K562 (cell line): ENCODE results near the gene MERTK. TPM values are rescaled to one million over a fixed set of nuclear protein-coding genes. Genes with fewer than 3 reads are reported as not detected.

ENCODE experiments used
- ATAC-seq: fragments of 200-7000 bp; cut with Tn5 transposase; 3 replicates; pipeline ENCODE4 v1.9.1; 2020; ENCODE audit warnings: moderate library complexity
- BruUV-seq: library from RNA; stranded (reverse); fragments of 400-500 nt; replicated peaks from 2 replicates; lab custom pipeline; 2021; lab: Mats Ljungman, UMichigan
- CTCF ChIA-PET: fragments of 300-600 bp; formaldehyde crosslinking; extraction: SDS; loops from one replicate; lab custom pipeline; 2021; ENCODE audit warnings: low intra/inter-chr PET ratio; lab: Yijun Ruan, JAX
- POLR2A ChIA-PET: fragments of 300-600, 350-650 bp; sonication (Branson Sonifier 250); formaldehyde crosslinking; extraction: SDS; loops from one replicate; lab custom pipeline; 2021; ENCODE audit warnings: antibody characterized with exemption, inconsistent platforms; lab: Yijun Ruan, JAX
- DNase-seq, 4 experiments: peaks; one replicate each; pipeline versions ENCODE4 v3.0.0 to v3.0.0-alpha.2; 2011 to 2018; ENCODE audit warnings: low spot score in 3 of 4, mixed read lengths in 3 of 4; ENCODE audit errors: extremely low read depth in 1 of 4
- FAIRE-seq: peaks from 2 replicates; lab custom pipeline; 2011; peaks lifted over from hg19 to GRCh38; lab: Jason Lieb, UNC
- H2AFZ ChIP-seq: 2 replicates; pipeline ENCODE4 v1.6.0; 2011; ENCODE audit warnings: low read depth, low read length, control low read depth, inconsistent platforms
- H3K27ac ChIP-seq: fragments of 200-600 bp; 3 replicates; pipeline ENCODE4 v1.8.0; 2011; ENCODE audit warnings: low read depth, mild to moderate bottlenecking, control low read depth, inconsistent platforms, low read length, moderate library complexity, mixed read lengths; ENCODE audit errors: extremely low read depth
- H3K27me3 ChIP-seq, 2 experiments: fragments of 300-600 bp in 1 of 2; 2 replicates in 1 of 2; 3 replicates in 1 of 2; pipeline versions ENCODE4 v1.6.0 to v1.8.0; 2011; ENCODE audit warnings: inconsistent platforms in 2 of 2, low read length in 2 of 2, mild to moderate bottlenecking in 1 of 2, mixed read lengths in 1 of 2, moderate library complexity in 1 of 2; ENCODE audit not compliant: control insufficient read depth in 2 of 2, insufficient read depth in 2 of 2
- H3K36me3 ChIP-seq: fragments of 300-600 bp; 3 replicates; pipeline ENCODE4 v1.8.0; 2011; ENCODE audit warnings: mild to moderate bottlenecking, low read length, inconsistent platforms; ENCODE audit not compliant: control insufficient read depth, insufficient read depth
- H3K4me1 ChIP-seq, 2 experiments: fragments of 200-600 bp in 1 of 2; replicated peaks in 1 of 2; 2 replicates in 1 of 2; 3 replicates in 1 of 2; pipeline versions ENCODE4 v1.5.1 to v1.8.0; 2011; ENCODE audit warnings: inconsistent platforms in 2 of 2, low read length in 2 of 2, mild to moderate bottlenecking in 1 of 2, mixed read lengths in 1 of 2, moderate library complexity in 1 of 2; ENCODE audit not compliant: control insufficient read depth in 2 of 2, insufficient read depth in 2 of 2
- H3K4me2 ChIP-seq: 2 replicates; pipeline ENCODE4 v1.6.1; 2011; ENCODE audit warnings: low read length, control low read depth, inconsistent platforms, mixed read lengths; ENCODE audit not compliant: insufficient read depth
- H3K4me3 ChIP-seq: fragments of 200-600 bp; sonication (generic), shearing (Covaris generic); 2 replicates; pipeline ENCODE4 v1.5.1; 2016; ENCODE audit warnings: control low read depth, inconsistent platforms
- H3K79me2 ChIP-seq: fragments of 200-600 bp; 3 replicates; pipeline ENCODE4 v1.8.0; 2011; ENCODE audit warnings: low read length, inconsistent platforms; ENCODE audit not compliant: control insufficient read depth, insufficient read depth
- H3K9ac ChIP-seq, 2 experiments: 2 replicates each; pipeline versions ENCODE4 v1.6.0 to v1.6.1; 2011; ENCODE audit warnings: low read depth in 2 of 2, low read length in 2 of 2, control low read depth in 1 of 2, inconsistent platforms in 1 of 2, mild to moderate bottlenecking in 1 of 2, mixed read lengths in 1 of 2; ENCODE audit not compliant: insufficient read depth in 1 of 2
- H3K9me1 ChIP-seq: one replicate; pipeline ENCODE4 v1.6.0; 2011; ENCODE audit warnings: inconsistent platforms, mild to moderate bottlenecking, low read length, moderate library complexity; ENCODE audit not compliant: control insufficient read depth, insufficient read depth
- H3K9me3 ChIP-seq: replicated peaks from 2 replicates; pipeline ENCODE4 v1.5.1; 2011; ENCODE audit warnings: low read depth, low read length, inconsistent platforms; ENCODE audit not compliant: control insufficient read depth, insufficient read depth
- H4K20me1 ChIP-seq: replicated peaks from 2 replicates; pipeline ENCODE4 v1.6.1; 2011; ENCODE audit warnings: low read length, inconsistent platforms, mixed read lengths; ENCODE audit not compliant: control insufficient read depth, insufficient read depth
- ELF4 ChIP-seq: fragments of 450-650 bp; formaldehyde crosslinking; IDR thresholded peaks from 2 replicates; pipeline ENCODE4 v1.4.0; 2022; ENCODE audit warnings: missing genetic modification characterization
- EP300 ChIP-seq: IDR thresholded peaks from 2 replicates; pipeline ENCODE4 v1.6.1; 2012; ENCODE audit warnings: low read length, improper control_type of control experiment
- FOXM1 ChIP-seq, 2 experiments: fragments of 450-650 bp in 1 of 2; sonication (generic) in 1 of 2; formaldehyde crosslinking in 1 of 2; IDR thresholded peaks; 2 replicates each; pipeline versions ENCODE4 v1.6.1 to v1.9.0; 2017 to 2022; ENCODE audit warnings: low read depth in 2 of 2, mild to moderate bottlenecking in 2 of 2, missing genetic modification reagents in 1 of 2, moderate library complexity in 1 of 2
- GATAD2B ChIP-seq: fragments of 450-650 bp; IDR thresholded peaks from 2 replicates; pipeline ENCODE4 v1.6.1; 2017; ENCODE audit warnings: mild to moderate bottlenecking, borderline replicate concordance
- HNRNPLL ChIP-seq: fragments of 200-400 bp; formaldehyde crosslinking; IDR thresholded peaks from 2 replicates; pipeline ENCODE4 v1.6.1; 2017; ENCODE audit warnings: low read length, low read depth, mild to moderate bottlenecking; ENCODE audit not compliant: poor library complexity, severe bottlenecking
- NCOR1 ChIP-seq: fragments of 450-650 bp; IDR thresholded peaks from 2 replicates; pipeline ENCODE4 v1.6.1; 2016; ENCODE audit warnings: mild to moderate bottlenecking, moderate library complexity
- OTX1 ChIP-seq: fragments of 450-650 bp; formaldehyde crosslinking; IDR thresholded peaks from 2 replicates; pipeline ENCODE4 v1.4.0; 2022; ENCODE audit warnings: mild to moderate bottlenecking
- POLR2H ChIP-seq: IDR thresholded peaks from 2 replicates; pipeline ENCODE4 v1.6.1; 2016; ENCODE audit warnings: missing genetic modification characterization, low read depth, mild to moderate bottlenecking, control low read depth, missing compliant biosample characterization, moderate library complexity
- SMARCE1 ChIP-seq: fragments of 450-650 bp; IDR thresholded peaks from 2 replicates; pipeline ENCODE4 v1.7.1; 2016; ENCODE audit warnings: mild to moderate bottlenecking
- TBL1XR1 ChIP-seq, 2 experiments: IDR thresholded peaks; 2 replicates each; pipeline ENCODE4 v1.6.1; 2012; ENCODE audit warnings: improper control_type of control experiment in 2 of 2, low read length in 2 of 2, mild to moderate bottlenecking in 1 of 2
- ZBTB17 ChIP-seq: fragments of 450-650 bp; formaldehyde crosslinking; IDR thresholded peaks from 2 replicates; pipeline ENCODE4 v1.4.0; 2020; ENCODE audit warnings: mild to moderate bottlenecking
- ZFPM2 ChIP-seq: fragments of 250-450 bp; sonication (Bioruptor Pico); IDR thresholded peaks from 2 replicates; pipeline ENCODE4 v1.5.1; 2022; ENCODE audit warnings: mild to moderate bottlenecking
- ZNF274 ChIP-seq: IDR thresholded peaks from 2 replicates; pipeline ENCODE4 v1.6.1; 2011; ENCODE audit warnings: low read depth, mild to moderate bottlenecking, low read length, moderate library complexity, borderline replicate concordance
- WGBS: fragments of 100-300 bp; shearing (Covaris generic); methylation state at CpG from one replicate; pipeline ENCODE4 v1.1.6; 2016; ENCODE audit warnings: low coverage, mixed read lengths; ENCODE audit not compliant: insufficient coverage; ENCODE audit errors: missing lambda C conversion rate; 5-methylcytosine and 5-hydroxymethylcytosine counted together
- in situ Hi-C: fragments of 300-500 bp; cut with MboI; formaldehyde crosslinking; loops from 4 replicates; pipeline ENCODE4 v1.15.0; 2018; ENCODE audit warnings: inconsistent platforms, mixed read lengths
- intact Hi-C: fragments of 100-400 bp; cut with micrococcal nuclease; formaldehyde crosslinking; loops from 2 replicates; pipeline ENCODE4 v1.14.2; 2022
- polyA plus RNA-seq, 8 experiments: library from polyadenylated mRNA; depleted of rRNA in 4 of 8; stranded (reverse) in 5 of 8; unstranded in 3 of 8; fragments of >200 nt; fragmentation: Nextera tagmentation in 2 of 8; fragmentation: Illumina TruSeq in 1 of 8; extraction: Ambion mirVana in 2 of 8; extraction: Trizol in 1 of 8; gene quantifications; 2 replicates each; pipeline versions ENCODE4 v1.2.1 to v1.2.3, GENCODE V29; 2011 to 2014; ENCODE audit warnings: inconsistent platforms in 1 of 8, missing spikeins in 1 of 8
- total RNA-seq, 7 experiments: library from RNA; depleted of rRNA in 6 of 7; stranded (reverse); fragments of >200 nt in 6 of 7; fragmentation: Illumina TruSeq in 2 of 7; extraction: Trizol in 2 of 7; gene quantifications; 2 replicates each; pipeline versions ENCODE4 v1.2.1 to v1.2.3, GENCODE V29; 2011 to 2021; ENCODE audit warnings: low replicate concordance in 1 of 7
- TF ChIP-seq, protein P1 (sequence below), 2 experiments: fragments of 150-350 bp in 1 of 2; IDR thresholded peaks; 2 replicates each; pipeline ENCODE4 v1.6.1; 2012 to 2016; ENCODE audit warnings: low read depth in 2 of 2, low read length in 2 of 2, mild to moderate bottlenecking in 1 of 2, moderate library complexity in 1 of 2
- TF ChIP-seq, protein P2 (sequence below): IDR thresholded peaks from 2 replicates; pipeline ENCODE4 v1.6.1; 2016; ENCODE audit warnings: missing genetic modification characterization, missing compliant biosample characterization

MERTK gene
- total and polyA plus RNA-seq, 9 of the 15 experiments (the other 6 are each of a cell fraction or from before 2014, with no cell fraction given), result 0.23 to 1.6 (median 0.74) TPM

DNA sequence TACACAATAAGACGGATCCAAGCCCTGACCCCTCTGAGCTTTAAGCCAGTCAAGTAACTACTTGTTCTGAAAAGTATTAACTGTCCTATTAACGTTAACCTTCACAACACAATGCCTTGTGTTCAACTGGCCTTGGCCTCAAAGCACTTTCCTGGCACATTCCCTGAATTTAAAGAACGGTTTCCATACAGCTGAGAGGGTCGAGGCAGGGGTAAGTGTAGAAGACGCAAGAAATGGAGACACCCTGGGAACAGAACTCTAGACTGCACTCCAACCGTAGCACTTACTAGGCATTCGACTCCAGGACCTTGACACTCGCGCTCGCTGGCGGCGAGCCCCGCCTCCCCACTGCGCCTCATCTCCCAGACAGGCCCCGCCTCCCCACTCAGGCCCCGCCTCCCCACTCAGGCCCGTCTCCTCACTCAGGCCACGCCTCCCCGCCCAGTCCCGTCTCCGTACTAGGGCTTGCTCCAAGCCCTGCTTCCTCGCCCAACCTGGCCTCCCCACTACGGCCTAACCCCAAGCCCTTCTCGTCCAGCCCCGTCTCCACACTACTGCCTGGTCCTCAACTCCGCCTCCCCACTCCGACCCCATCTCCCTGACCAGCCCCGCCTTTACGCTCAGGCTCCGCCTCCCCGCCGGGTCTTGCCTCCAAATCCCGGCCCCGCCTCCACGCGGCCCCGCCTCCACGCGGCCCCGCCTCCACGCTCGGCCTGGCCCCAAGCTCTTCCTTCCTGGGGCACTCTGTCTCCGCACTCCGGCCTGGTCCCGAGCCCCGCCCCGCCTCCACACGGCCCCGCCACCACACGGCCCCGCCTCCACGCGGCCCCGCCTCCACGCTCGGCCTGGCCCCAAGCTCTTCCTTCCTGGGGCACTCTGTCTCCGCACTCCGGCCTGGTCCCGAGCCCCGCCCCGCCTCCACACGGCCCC is 155.8 kb downstream of the MERTK start:
- POLR2A ChIA-PET, result interaction anchor here (1.6 kb wide), 1 partner anchor 156 kb away, joined by 4 read pairs; the partner anchor contains the start of gene MERTK
- TF ChIP-seq HNRNPLL, result peak; percentile 30
- peak; percentile 59; the same call in 1 of the 2 replicates for TF ChIP-seq POLR2H (tag)
- no peak for TF ChIP-seq NCOR1
- no peak for TF ChIP-seq SMARCE1
- no peak for TF ChIP-seq GATAD2B
- TF ChIP-seq ZFPM2 (CRISPR knock-in tag), result no peak
- TF ChIP-seq ZNF274, result no peak
- peak; percentile 89; the same call in 1 of the 2 replicates for TF ChIP-seq ELF4
- TF ChIP-seq EP300, result no peak
- TF ChIP-seq, protein P1, sequence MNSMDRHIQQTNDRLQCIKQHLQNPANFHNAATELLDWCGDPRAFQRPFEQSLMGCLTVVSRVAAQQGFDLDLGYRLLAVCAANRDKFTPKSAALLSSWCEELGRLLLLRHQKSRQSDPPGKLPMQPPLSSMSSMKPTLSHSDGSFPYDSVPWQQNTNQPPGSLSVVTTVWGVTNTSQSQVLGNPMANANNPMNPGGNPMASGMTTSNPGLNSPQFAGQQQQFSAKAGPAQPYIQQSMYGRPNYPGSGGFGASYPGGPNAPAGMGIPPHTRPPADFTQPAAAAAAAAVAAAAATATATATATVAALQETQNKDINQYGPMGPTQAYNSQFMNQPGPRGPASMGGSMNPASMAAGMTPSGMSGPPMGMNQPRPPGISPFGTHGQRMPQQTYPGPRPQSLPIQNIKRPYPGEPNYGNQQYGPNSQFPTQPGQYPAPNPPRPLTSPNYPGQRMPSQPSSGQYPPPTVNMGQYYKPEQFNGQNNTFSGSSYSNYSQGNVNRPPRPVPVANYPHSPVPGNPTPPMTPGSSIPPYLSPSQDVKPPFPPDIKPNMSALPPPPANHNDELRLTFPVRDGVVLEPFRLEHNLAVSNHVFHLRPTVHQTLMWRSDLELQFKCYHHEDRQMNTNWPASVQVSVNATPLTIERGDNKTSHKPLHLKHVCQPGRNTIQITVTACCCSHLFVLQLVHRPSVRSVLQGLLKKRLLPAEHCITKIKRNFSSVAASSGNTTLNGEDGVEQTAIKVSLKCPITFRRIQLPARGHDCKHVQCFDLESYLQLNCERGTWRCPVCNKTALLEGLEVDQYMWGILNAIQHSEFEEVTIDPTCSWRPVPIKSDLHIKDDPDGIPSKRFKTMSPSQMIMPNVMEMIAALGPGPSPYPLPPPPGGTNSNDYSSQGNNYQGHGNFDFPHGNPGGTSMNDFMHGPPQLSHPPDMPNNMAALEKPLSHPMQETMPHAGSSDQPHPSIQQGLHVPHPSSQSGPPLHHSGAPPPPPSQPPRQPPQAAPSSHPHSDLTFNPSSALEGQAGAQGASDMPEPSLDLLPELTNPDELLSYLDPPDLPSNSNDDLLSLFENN (IDR thresholded peaks at IDR 0.05; ENCODE audit: low read depth in 2 of 2, low read length in 2 of 2), result peak in 1 of 2 experiments; percentile 38; a peak in 1 of 4 replicates
- peak; percentile 70; the same call in 1 of the 2 replicates for TF ChIP-seq OTX1 (CRISPR knock-in tag)
- TF ChIP-seq, protein P2, sequence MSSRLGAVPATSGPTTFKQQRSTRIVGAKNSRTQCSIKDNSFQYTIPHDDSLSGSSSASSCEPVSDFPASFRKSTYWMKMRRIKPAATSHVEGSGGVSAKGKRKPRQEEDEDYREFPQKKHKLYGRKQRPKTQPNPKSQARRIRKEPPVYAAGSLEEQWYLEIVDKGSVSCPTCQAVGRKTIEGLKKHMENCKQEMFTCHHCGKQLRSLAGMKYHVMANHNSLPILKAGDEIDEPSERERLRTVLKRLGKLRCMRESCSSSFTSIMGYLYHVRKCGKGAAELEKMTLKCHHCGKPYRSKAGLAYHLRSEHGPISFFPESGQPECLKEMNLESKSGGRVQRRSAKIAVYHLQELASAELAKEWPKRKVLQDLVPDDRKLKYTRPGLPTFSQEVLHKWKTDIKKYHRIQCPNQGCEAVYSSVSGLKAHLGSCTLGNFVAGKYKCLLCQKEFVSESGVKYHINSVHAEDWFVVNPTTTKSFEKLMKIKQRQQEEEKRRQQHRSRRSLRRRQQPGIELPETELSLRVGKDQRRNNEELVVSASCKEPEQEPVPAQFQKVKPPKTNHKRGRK (tag), result no peak
- peak; percentile 95 for TF ChIP-seq ZBTB17
- TF ChIP-seq FOXM1 (IDR thresholded peaks at IDR 0.05; ENCODE audit: low read depth), result no peak
- TF ChIP-seq FOXM1 (CRISPR knock-in tag; IDR thresholded peaks at IDR 0.05; ENCODE audit: low read depth), result 0 out of 2 replicates have a peak, but pooled peaks have one; percentile 80
- TF ChIP-seq TBL1XR1 (IDR thresholded peaks at IDR 0.05; ENCODE audit: low read length in 2 of 2), result no peak

More for the DNA sequence above, 155.8 kb downstream of the MERTK start:
- H3K79me2 ChIP-seq, result peaks cover 34% of the 10 kb centered on the region
- CTCF ChIA-PET, result interaction anchor here (0.5 to 0.6 kb wide), 2 partner anchors 68 to 110 kb away, joined by 3 to 5 read pairs; no protein-coding TSS in a partner anchor
- H4K20me1 ChIP-seq, result no peaks in the 10 kb centered on the region
- H3K4me1 ChIP-seq, result peaks cover 14 to 26% of the 10 kb centered on the region in 2 experiments; a peak in 4 of 5 replicates
- no peaks in the 10 kb centered on the region for H3K9me3 ChIP-seq
- H3K4me2 ChIP-seq, result peak overlapping the region; percentile 99
- ATAC-seq, result peak; percentile 84
- WGBS, result 1% methylated on average over 32 of the region's 62 CpGs
- peak; percentile 81 for FAIRE-seq
- peak overlapping the region; percentile 68 for H3K4me3 ChIP-seq
- intact Hi-C loops (loop anchor here (5.0 kb wide), 2 partner anchors 63 to 203 kb away; partner anchors contain the start of gene ZC3H8), in situ Hi-C loops (no loop called here)
- no peaks in the 10 kb centered on the region for H3K9me1 ChIP-seq
- no peaks in the 10 kb centered on the region for H3K36me3 ChIP-seq
- BruUV-seq, result no TSS peak
- no peaks in the 10 kb centered on the region for H3K27me3 ChIP-seq
- peak overlapping the region; percentile 90 to 92 for H3K9ac ChIP-seq
- peak; percentile 85 to 94 (median 91) for DNase-seq
- peak overlapping the region; percentile 91 for H3K27ac ChIP-seq
- peak overlapping the region; percentile 99 for H2AFZ ChIP-seq
